ENCODE data around the gene HOXC4.
"Not testable (repeated sequence)": the region's sequence is repeated elsewhere in the genome, so short reads cannot be mapped to it uniquely, and the experiment has no call there.

Gene HOXC4

GRCh38 chr12:54095928-54096327 lies 42.3 kb downstream of the HOXC4 start:
- not testable (repeated sequence) for H3K27me3 ChIP-seq (replicated peaks; ENCODE audit: control insufficient read depth, insufficient read depth, low read length, poor library complexity, severe bottlenecking); H3K9me3 ChIP-seq (ENCODE audit: control insufficient read depth, low read length); DNase-seq; H3K4me3 ChIP-seq (ENCODE audit: insufficient read depth, low read depth, low read length, poor library complexity, severe bottlenecking); H3K27ac ChIP-seq (ENCODE audit: insufficient read depth, low read length, poor library complexity, severe bottlenecking); H3K4me1 ChIP-seq (ENCODE audit: control insufficient read depth, insufficient read depth, low read length, poor library complexity, severe bottlenecking); H3K36me3 ChIP-seq (ENCODE audit: control insufficient read depth, insufficient read depth, low read length)

- H3K4me1 ChIP-seq (ENCODE audit: control insufficient read depth, insufficient read depth, low read length, poor library complexity, severe bottlenecking); DNase-seq; H3K4me3 ChIP-seq (ENCODE audit: insufficient read depth, low read depth, low read length, poor library complexity, severe bottlenecking); H3K27ac ChIP-seq (ENCODE audit: insufficient read depth, low read length, poor library complexity, severe bottlenecking); H3K9me3 ChIP-seq (ENCODE audit: control insufficient read depth, low read length); H3K36me3 ChIP-seq (ENCODE audit: control insufficient read depth, insufficient read depth, low read length); H3K27me3 ChIP-seq (replicated peaks; ENCODE audit: control insufficient read depth, insufficient read depth, low read length, poor library complexity, severe bottlenecking): not testable (repeated sequence)
These were observed 45.0 kb downstream of the HOXC4 start for GRCh38 chr12:54098644-54099043.

GRCh38 chr12:54100588-54100987 lies 47.0 kb downstream of the HOXC4 start:
- not testable (repeated sequence) for H3K9me3 ChIP-seq (ENCODE audit: control insufficient read depth, low read length); H3K27me3 ChIP-seq (replicated peaks; ENCODE audit: control insufficient read depth, insufficient read depth, low read length, poor library complexity, severe bottlenecking); DNase-seq; H3K4me1 ChIP-seq (ENCODE audit: control insufficient read depth, insufficient read depth, low read length, poor library complexity, severe bottlenecking); H3K27ac ChIP-seq (ENCODE audit: insufficient read depth, low read length, poor library complexity, severe bottlenecking); H3K4me3 ChIP-seq (ENCODE audit: insufficient read depth, low read depth, low read length, poor library complexity, severe bottlenecking); H3K36me3 ChIP-seq (ENCODE audit: control insufficient read depth, insufficient read depth, low read length)

DNA sequence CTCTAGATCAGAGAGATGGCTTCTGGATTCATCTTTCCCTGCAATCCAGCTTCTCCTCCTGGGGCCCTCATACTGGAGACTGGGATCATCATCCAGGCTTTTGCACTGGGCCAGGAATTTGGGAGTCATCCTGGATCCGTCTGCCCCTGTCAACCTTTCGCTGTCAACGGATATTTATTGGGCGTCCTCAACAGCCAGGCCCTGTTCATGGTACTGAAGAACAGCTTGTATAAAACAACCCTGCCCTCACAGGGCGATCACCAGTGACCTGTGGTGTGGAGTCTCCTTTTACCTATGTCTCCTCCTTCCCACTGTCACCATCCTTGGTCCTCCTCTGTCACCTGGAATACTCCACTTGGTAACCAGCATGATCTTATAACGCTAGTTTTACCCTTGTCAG lies 48.6 kb downstream of the HOXC4 start:
- DNase-seq; H3K27me3 ChIP-seq (replicated peaks; ENCODE audit: control insufficient read depth, insufficient read depth, low read length, poor library complexity, severe bottlenecking); H3K4me1 ChIP-seq (ENCODE audit: control insufficient read depth, insufficient read depth, low read length, poor library complexity, severe bottlenecking); H3K9me3 ChIP-seq (ENCODE audit: control insufficient read depth, low read length); H3K36me3 ChIP-seq (ENCODE audit: control insufficient read depth, insufficient read depth, low read length); H3K27ac ChIP-seq (ENCODE audit: insufficient read depth, low read length, poor library complexity, severe bottlenecking); H3K4me3 ChIP-seq (ENCODE audit: insufficient read depth, low read depth, low read length, poor library complexity, severe bottlenecking): not testable (repeated sequence)

- H3K27ac ChIP-seq (ENCODE audit: insufficient read depth, low read length, poor library complexity, severe bottlenecking); H3K4me3 ChIP-seq (ENCODE audit: insufficient read depth, low read depth, low read length, poor library complexity, severe bottlenecking); DNase-seq; H3K9me3 ChIP-seq (ENCODE audit: control insufficient read depth, low read length); H3K27me3 ChIP-seq (replicated peaks; ENCODE audit: control insufficient read depth, insufficient read depth, low read length, poor library complexity, severe bottlenecking); H3K36me3 ChIP-seq (ENCODE audit: control insufficient read depth, insufficient read depth, low read length); H3K4me1 ChIP-seq (ENCODE audit: control insufficient read depth, insufficient read depth, low read length, poor library complexity, severe bottlenecking): not testable (repeated sequence)
These were observed 50.2 kb downstream of the HOXC4 start for GRCh38 chr12:54103827-54104226.
